ENCODE measurements around the gene ZNF445.

GRCh38 chr3:44439499-44440295 is 37.8 kb downstream of the ZNF445 start:
- no peak for TF ChIP-seq POLR2A (IDR thresholded peaks at IDR 0.05)
- TF ChIP-seq, protein P1, sequence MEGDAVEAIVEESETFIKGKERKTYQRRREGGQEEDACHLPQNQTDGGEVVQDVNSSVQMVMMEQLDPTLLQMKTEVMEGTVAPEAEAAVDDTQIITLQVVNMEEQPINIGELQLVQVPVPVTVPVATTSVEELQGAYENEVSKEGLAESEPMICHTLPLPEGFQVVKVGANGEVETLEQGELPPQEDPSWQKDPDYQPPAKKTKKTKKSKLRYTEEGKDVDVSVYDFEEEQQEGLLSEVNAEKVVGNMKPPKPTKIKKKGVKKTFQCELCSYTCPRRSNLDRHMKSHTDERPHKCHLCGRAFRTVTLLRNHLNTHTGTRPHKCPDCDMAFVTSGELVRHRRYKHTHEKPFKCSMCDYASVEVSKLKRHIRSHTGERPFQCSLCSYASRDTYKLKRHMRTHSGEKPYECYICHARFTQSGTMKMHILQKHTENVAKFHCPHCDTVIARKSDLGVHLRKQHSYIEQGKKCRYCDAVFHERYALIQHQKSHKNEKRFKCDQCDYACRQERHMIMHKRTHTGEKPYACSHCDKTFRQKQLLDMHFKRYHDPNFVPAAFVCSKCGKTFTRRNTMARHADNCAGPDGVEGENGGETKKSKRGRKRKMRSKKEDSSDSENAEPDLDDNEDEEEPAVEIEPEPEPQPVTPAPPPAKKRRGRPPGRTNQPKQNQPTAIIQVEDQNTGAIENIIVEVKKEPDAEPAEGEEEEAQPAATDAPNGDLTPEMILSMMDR (IDR thresholded peaks at IDR 0.05): peak in 1 of 3 donors; percentile 45

Data from lower leg skin (tissue), 3 donors.